ES-I3 (cell line): Measurements from ENCODE around the gene SLC6A20.

Source experiments
- H3K36me3 ChIP-seq: 2 replicates; pipeline ENCODE4 v1.6.1; 2013; ENCODE audit warnings: mild to moderate bottlenecking, low read length, control low read depth, moderate library complexity; ENCODE audit not compliant: insufficient read depth
- H3K4me1 ChIP-seq: 2 replicates; pipeline ENCODE4 v1.6.1; 2013; ENCODE audit warnings: mild to moderate bottlenecking, control low read depth, low read length; ENCODE audit not compliant: insufficient read depth
- H3K9ac ChIP-seq: 2 replicates; pipeline ENCODE4 v1.6.1; 2013; ENCODE audit warnings: low read depth, mild to moderate bottlenecking, low read length, moderate library complexity
- H3K9me3 ChIP-seq: 2 replicates; pipeline ENCODE4 v1.6.1; 2013; ENCODE audit warnings: mild to moderate bottlenecking, low read length, moderate library complexity; ENCODE audit not compliant: control insufficient read depth, insufficient read depth

The SLC6A20 gene

GRCh38 chr3:45716790-45717336 lies 79.5 kb downstream of the SLC6A20 start:
- Histone ChIP-seq H3K36me3 (peaks cover 8% of the 10 kb centered on the region), H3K4me1 (no peaks in the 10 kb centered on the region), H3K9ac (no peak overlapping the region), H3K9me3 (no peaks in the 10 kb centered on the region)

- Histone ChIP-seq H3K36me3 (peaks cover 8% of the 10 kb centered on the region), H3K9me3 (no peaks in the 10 kb centered on the region), H3K9ac (no peak overlapping the region), H3K4me1 (no peaks in the 10 kb centered on the region)
Measured at GRCh38 chr3:45715945-45716344, 80.4 kb downstream of the SLC6A20 start.

- Histone ChIP-seq H3K4me1 (no peaks in the 10 kb centered on the region), H3K36me3 (peaks cover 9% of the 10 kb centered on the region), H3K9me3 (no peaks in the 10 kb centered on the region), H3K9ac (no peak overlapping the region)
Measured at GRCh38 chr3:45712434-45713110, 83.8 kb downstream of the SLC6A20 start.

GRCh38 chr3:45711931-45712330 lies 84.4 kb downstream of the SLC6A20 start:
- Histone ChIP-seq H3K4me1 (no peaks in the 10 kb centered on the region), H3K9me3 (no peaks in the 10 kb centered on the region), H3K9ac (no peak overlapping the region), H3K36me3 (peaks cover 12% of the 10 kb centered on the region)

- Histone ChIP-seq H3K9ac (no peak overlapping the region), H3K36me3 (peaks cover 8% of the 10 kb centered on the region), H3K9me3 (no peaks in the 10 kb centered on the region), H3K4me1 (peaks cover 19% of the 10 kb centered on the region; the same call in 1 of the 2 replicates)
Measured at GRCh38 chr3:45705839-45706808, 90.2 kb downstream of the SLC6A20 start.
